ENCODE measurements around the gene PDE4D.

DNA sequence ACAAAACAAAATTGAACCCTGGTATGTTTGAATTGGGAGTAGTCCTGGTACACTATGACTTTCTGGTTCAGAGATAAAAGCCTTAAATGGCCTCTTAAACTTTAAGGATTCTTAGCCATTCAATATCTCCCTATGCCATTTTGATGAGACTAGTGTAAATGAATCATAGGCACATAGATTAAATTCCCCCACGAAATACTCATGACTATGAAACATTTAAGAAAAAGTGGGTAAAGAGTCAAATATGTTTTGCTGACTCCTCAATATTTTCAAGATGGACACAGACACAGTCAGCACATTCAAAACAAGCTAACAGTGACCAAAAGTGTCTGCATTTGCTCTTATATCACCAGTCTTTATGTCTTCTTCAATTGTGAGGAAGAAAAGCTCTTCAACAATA lies 278.3 kb downstream of the PDE4D start:
- TF ChIP-seq, protein P1, sequence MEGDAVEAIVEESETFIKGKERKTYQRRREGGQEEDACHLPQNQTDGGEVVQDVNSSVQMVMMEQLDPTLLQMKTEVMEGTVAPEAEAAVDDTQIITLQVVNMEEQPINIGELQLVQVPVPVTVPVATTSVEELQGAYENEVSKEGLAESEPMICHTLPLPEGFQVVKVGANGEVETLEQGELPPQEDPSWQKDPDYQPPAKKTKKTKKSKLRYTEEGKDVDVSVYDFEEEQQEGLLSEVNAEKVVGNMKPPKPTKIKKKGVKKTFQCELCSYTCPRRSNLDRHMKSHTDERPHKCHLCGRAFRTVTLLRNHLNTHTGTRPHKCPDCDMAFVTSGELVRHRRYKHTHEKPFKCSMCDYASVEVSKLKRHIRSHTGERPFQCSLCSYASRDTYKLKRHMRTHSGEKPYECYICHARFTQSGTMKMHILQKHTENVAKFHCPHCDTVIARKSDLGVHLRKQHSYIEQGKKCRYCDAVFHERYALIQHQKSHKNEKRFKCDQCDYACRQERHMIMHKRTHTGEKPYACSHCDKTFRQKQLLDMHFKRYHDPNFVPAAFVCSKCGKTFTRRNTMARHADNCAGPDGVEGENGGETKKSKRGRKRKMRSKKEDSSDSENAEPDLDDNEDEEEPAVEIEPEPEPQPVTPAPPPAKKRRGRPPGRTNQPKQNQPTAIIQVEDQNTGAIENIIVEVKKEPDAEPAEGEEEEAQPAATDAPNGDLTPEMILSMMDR (IDR thresholded peaks at IDR 0.05) = no peak
- TF ChIP-seq POLR2A (IDR thresholded peaks at IDR 0.05) = no peak
